DOHH2 (cell line): ENCODE data around the gene PDE8A.

Experiments
- H3F3A ChIP-seq: fragments of 200-600 bp; sonication (generic), shearing (Covaris generic); 2 replicates; pipeline ENCODE4 v1.6.0; 2016; ENCODE audit warnings: antibody characterized with exemption, mild to moderate bottlenecking; ENCODE audit not compliant: control insufficient read depth, insufficient read depth
- H3K27ac ChIP-seq: fragments of 200-600 bp; sonication (generic); 2 replicates; pipeline ENCODE4 v1.5.1; 2014; ENCODE audit warnings: low read depth, mild to moderate bottlenecking, low read length, moderate library complexity
- H3K27me3 ChIP-seq: fragments of 200-600 bp; sonication (generic); 2 replicates; pipeline ENCODE4 v1.6.1; 2014; ENCODE audit warnings: mild to moderate bottlenecking, low read length, mixed read lengths; ENCODE audit not compliant: control insufficient read depth
- H3K36me3 ChIP-seq: fragments of 200-600 bp; sonication (generic); 2 replicates; pipeline ENCODE4 v1.6.1; 2014; ENCODE audit warnings: mild to moderate bottlenecking, low read length, moderate library complexity, mixed read lengths; ENCODE audit not compliant: control insufficient read depth
- H3K4me1 ChIP-seq: fragments of 200-600 bp; sonication (generic); 2 replicates; pipeline ENCODE4 v1.6.1; 2014; ENCODE audit warnings: mild to moderate bottlenecking, low read length, mixed read lengths; ENCODE audit not compliant: control insufficient read depth
- H3K4me2 ChIP-seq: fragments of 200-600 bp; sonication (generic); 2 replicates; pipeline ENCODE4 v1.6.0; 2014; ENCODE audit warnings: mild to moderate bottlenecking, low read length, moderate library complexity
- H3K4me3 ChIP-seq: fragments of 200-600 bp; sonication (generic); 2 replicates; pipeline ENCODE4 v1.5.1; 2014; ENCODE audit warnings: mild to moderate bottlenecking, low read length, mixed read lengths
- H3K79me2 ChIP-seq: fragments of 200-600 bp; sonication (generic); 2 replicates; pipeline ENCODE4 v1.6.1; 2014; ENCODE audit warnings: mild to moderate bottlenecking, low read length, mixed read lengths; ENCODE audit not compliant: control insufficient read depth
- H3K9me2 ChIP-seq: fragments of 200-600 bp; sonication (generic); replicated peaks from 2 replicates; pipeline ENCODE4 v1.6.1; 2014; ENCODE audit warnings: mild to moderate bottlenecking, low read length, mixed read lengths; ENCODE audit not compliant: control insufficient read depth
- H3K9me3 ChIP-seq: fragments of 200-600 bp; sonication (generic); 2 replicates; pipeline ENCODE4 v1.6.1; 2014; ENCODE audit warnings: antibody characterized with exemption, low read length, mixed read lengths; ENCODE audit not compliant: control insufficient read depth, insufficient read depth
- H4K20me1 ChIP-seq: fragments of 200-600 bp; sonication (generic); 2 replicates; pipeline ENCODE4 v1.6.0; 2014; ENCODE audit warnings: low read depth, mild to moderate bottlenecking, antibody characterized with exemption, low read length, moderate library complexity; ENCODE audit not compliant: control insufficient read depth, insufficient read depth
- CTCF ChIP-seq: fragments of 200-600 bp; sonication (generic); IDR thresholded peaks from one replicate; pipeline ENCODE4 v1.5.1; 2014; ENCODE audit warnings: antibody characterized with exemption, mild to moderate bottlenecking, low read depth, low read length; ENCODE audit not compliant: poor library complexity, severe bottlenecking
- EZH2phosphoT487 ChIP-seq: fragments of 200-600 bp; sonication (generic); IDR thresholded peaks from 2 replicates; pipeline ENCODE4 v1.6.1; 2017; ENCODE audit warnings: borderline replicate concordance, mild to moderate bottlenecking, antibody characterized with exemption, low read length, moderate library complexity, mixed read lengths

PDE8A gene

GRCh38 chr15:84969257-84969656 is 12.4 kb upstream of the PDE8A start:
- TF ChIP-seq EZH2phosphoT487, result no peak
- no peak for TF ChIP-seq CTCF
- Histone ChIP-seq H3F3A (no peaks in the 10 kb centered on the region), H3K9me3 (no peaks in the 10 kb centered on the region), H3K4me3 (no peak overlapping the region), H3K27ac (no peak overlapping the region), H4K20me1 (no peaks in the 10 kb centered on the region), H3K9me2 (no peaks in the 10 kb centered on the region), H3K27me3 (peaks cover 6% of the 10 kb centered on the region), H3K79me2 (no peaks in the 10 kb centered on the region), H3K4me1 (no peaks in the 10 kb centered on the region), H3K36me3 (no peaks in the 10 kb centered on the region), H3K4me2 (no peak overlapping the region)

- Histone ChIP-seq H3K27me3 (peaks cover 2% of the 10 kb centered on the region; the same call in 1 of the 2 replicates), H4K20me1 (no peaks in the 10 kb centered on the region), H3K9me2 (no peaks in the 10 kb centered on the region), H3K27ac (no peak overlapping the region), H3K36me3 (no peaks in the 10 kb centered on the region), H3K4me1 (no peaks in the 10 kb centered on the region), H3K4me3 (no peak overlapping the region), H3K79me2 (no peaks in the 10 kb centered on the region), H3K4me2 (no peak overlapping the region), H3K9me3 (no peaks in the 10 kb centered on the region), H3F3A (no peaks in the 10 kb centered on the region)
- TF ChIP-seq CTCF (no peak), EZH2phosphoT487 (no peak)
Measured at GRCh38 chr15:84970843-84971242, 10.8 kb upstream of the PDE8A start.

- Histone ChIP-seq H3K27me3 (no peaks in the 10 kb centered on the region; the same call in 1 of the 2 replicates), H3K27ac (no peak overlapping the region), H3K9me2 (no peaks in the 10 kb centered on the region), H3K4me1 (no peaks in the 10 kb centered on the region), H3K79me2 (no peaks in the 10 kb centered on the region), H3K4me2 (no peak overlapping the region), H3K9me3 (no peaks in the 10 kb centered on the region), H3K4me3 (no peak overlapping the region), H3F3A (no peaks in the 10 kb centered on the region), H4K20me1 (no peaks in the 10 kb centered on the region), H3K36me3 (no peaks in the 10 kb centered on the region)
- TF ChIP-seq CTCF (no peak), EZH2phosphoT487 (no peak)
Measured at GRCh38 chr15:84973492-84974460, 7.9 kb upstream of the PDE8A start.
